Right lobe of liver (tissue), 4 donors: ENCODE measurements around the gene CENATAC.

ENCODE experiments used
- CTCF ChIP-seq, 4 donors: fragments of 200-600 bp in 3 of 4; fragments of 450-650 bp in 1 of 4; IDR thresholded peaks; one replicate each; pipeline versions ENCODE4 v1.5.1 to v1.8.0; 2016 to 2022; ENCODE audit warnings: antibody characterized with exemption in 4 of 4, mild to moderate bottlenecking in 2 of 4
- POLR2A ChIP-seq: fragments of 450-650 bp; IDR thresholded peaks from one replicate; pipeline ENCODE4 v1.6.1; 2017; ENCODE audit warnings: antibody characterized with exemption, mild to moderate bottlenecking
- donor health status: DM: no; HTN: no; CAD: no.
- donor health status: DM: no; HTN: no; CAD: no.
- donor health status: DM: no; HTN: yes; CAD: no.

GRCh38 chr11:119038884-119039283, 40.9 kb downstream of the CENATAC start:
- no peak for TF ChIP-seq CTCF (IDR thresholded peaks at IDR 0.05)
- TF ChIP-seq POLR2A = no peak
